AG08395 (cell line): ENCODE measurements around the gene MAN1A1.

Source experiments
- DNase-seq: peaks from one replicate; pipeline ENCODE4 v3.0.0; 2012; ENCODE audit warnings: mixed read lengths, low spot score

The MAN1A1 gene

GRCh38 chr6:119233312-119233984 is 116.1 kb downstream of the MAN1A1 start:
- no peak for DNase-seq

GRCh38 chr6:119231394-119231793 is 118.2 kb downstream of the MAN1A1 start:
- DNase-seq, result no peak

GRCh38 chr6:119230160-119230559 is 119.4 kb downstream of the MAN1A1 start:
- no peak for DNase-seq

- DNase-seq, result no peak
Measured at GRCh38 chr6:119227377-119227776, 122.2 kb downstream of the MAN1A1 start.

GRCh38 chr6:119226089-119226488 is 123.5 kb downstream of the MAN1A1 start:
- no peak for DNase-seq

GRCh38 chr6:119224095-119224701 is 125.4 kb downstream of the MAN1A1 start:
- DNase-seq, result no peak

GRCh38 chr6:119220452-119220851 is 129.1 kb downstream of the MAN1A1 start:
- DNase-seq, result no peak

GRCh38 chr6:119218548-119218947 is 131.0 kb downstream of the MAN1A1 start:
- DNase-seq, result no peak

- DNase-seq, result no peak
Measured at GRCh38 chr6:119215885-119216590, 133.5 kb downstream of the MAN1A1 start.

- no peak for DNase-seq
Measured at GRCh38 chr6:119215309-119215708, 134.3 kb downstream of the MAN1A1 start.

GRCh38 chr6:119210596-119210995 is 139.0 kb downstream of the MAN1A1 start:
- DNase-seq, result no peak

- no peak for DNase-seq
Measured at GRCh38 chr6:119209452-119210205, 139.9 kb downstream of the MAN1A1 start.

- peak; percentile 48 for DNase-seq
Measured at GRCh38 chr6:119207971-119208725, 141.4 kb downstream of the MAN1A1 start.

GRCh38 chr6:119207327-119207726 is 142.2 kb downstream of the MAN1A1 start:
- no peak for DNase-seq

GRCh38 chr6:119205911-119206618 is 143.5 kb downstream of the MAN1A1 start:
- no peak for DNase-seq

- no peak for DNase-seq
Measured at GRCh38 chr6:119204719-119205118, 144.8 kb downstream of the MAN1A1 start.

- DNase-seq, result no peak
Measured at GRCh38 chr6:119201480-119201879, 148.1 kb downstream of the MAN1A1 start.

- DNase-seq, result no peak
Measured at GRCh38 chr6:119200512-119201175, 148.9 kb downstream of the MAN1A1 start.

- DNase-seq, result no peak
Measured at GRCh38 chr6:119197271-119197670, 152.3 kb downstream of the MAN1A1 start.

GRCh38 chr6:119196715-119197114 is 152.8 kb downstream of the MAN1A1 start:
- DNase-seq, result no peak

GRCh38 chr6:119195848-119196247 is 153.7 kb downstream of the MAN1A1 start:
- no peak for DNase-seq
